B cell (primary cell): ENCODE results near the gene TRERF1. TPM values are rescaled to one million over a fixed set of nuclear protein-coding genes. Genes with fewer than 3 reads are reported as not detected.
"Not testable (repeated sequence)": the region's sequence is repeated elsewhere in the genome, so short reads cannot be mapped to it uniquely, and the experiment has no call there.

ENCODE experiments used
- ATAC-seq: fragments of 200-7000 bp; cut with Tn5 transposase; one replicate; pipeline ENCODE4 v1.10.0; 2021; ENCODE audit warnings: low read depth, mild to moderate bottlenecking, moderate number of reproducible peaks, moderate library complexity
- CTCF ChIA-PET: fragments of 350-600 bp; sonication (Branson Sonifier 250); formaldehyde crosslinking; loops from one replicate; lab custom pipeline; 2021; ENCODE audit warnings: antibody characterized with exemption, inconsistent platforms; lab: Charles Lee
- POLR2A ChIA-PET: fragments of 350-600 bp; sonication (Branson Sonifier 250); formaldehyde crosslinking; loops from one replicate; lab custom pipeline; 2021; ENCODE audit warnings: antibody characterized with exemption; lab: Charles Lee
- DNase-seq: peaks from one replicate; pipeline ENCODE4 v3.0.0; 2013
- H2AFZ ChIP-seq: 2 replicates; pipeline ENCODE4 v1.6.1; 2012; ENCODE audit warnings: mild to moderate bottlenecking, low read depth, low read length; ENCODE audit not compliant: insufficient read depth, poor library complexity, severe bottlenecking
- H3K27ac ChIP-seq, 2 donors: 1 replicate in 1 of 2; 2 replicates in 1 of 2; pipeline ENCODE4 v1.5.1; 2012 to 2013; ENCODE audit warnings: low read length in 2 of 2, mild to moderate bottlenecking in 2 of 2, moderate library complexity in 1 of 2
- H3K27me3 ChIP-seq, 4 experiments: fragments of 200-600 bp in 1 of 4; sonication (generic) in 1 of 4; replicated peaks in 1 of 4; 1 replicate in 2 of 4; 2 replicates in 2 of 4; pipeline versions ENCODE4 v1.6.1 to v1.7.0; 2013 to 2016; ENCODE audit warnings: low read length in 3 of 4, mild to moderate bottlenecking in 2 of 4, mixed read lengths in 1 of 4, moderate library complexity in 1 of 4; ENCODE audit not compliant: insufficient read depth in 4 of 4, control insufficient read depth in 3 of 4; ENCODE audit errors: control extremely low read depth in 1 of 4
- H3K36me3 ChIP-seq, 2 experiments: replicated peaks in 1 of 2; 1 replicate in 1 of 2; 2 replicates in 1 of 2; pipeline versions ENCODE4 v1.6.1 to v1.7.1; 2013; ENCODE audit warnings: low read length in 1 of 2; ENCODE audit not compliant: insufficient read depth in 2 of 2, control insufficient read depth in 1 of 2; ENCODE audit errors: control extremely low read depth in 1 of 2, extremely low read depth in 1 of 2
- H3K4me1 ChIP-seq, 2 donors: fragments of 200-600 bp in 1 of 2; sonication (generic) in 1 of 2; 1 replicate in 1 of 2; 2 replicates in 1 of 2; pipeline versions ENCODE4 v1.5.1 to v1.6.1; 2013 to 2017; ENCODE audit warnings: low read length in 2 of 2; ENCODE audit not compliant: control insufficient read depth in 2 of 2, insufficient read depth in 2 of 2
- H3K4me2 ChIP-seq: replicated peaks from 2 replicates; pipeline ENCODE3; 2012; ENCODE audit warnings: mild to moderate bottlenecking, low read depth, low read length; ENCODE audit not compliant: poor library complexity, severe bottlenecking
- H3K4me3 ChIP-seq, 5 experiments: fragments of 200-600 bp in 1 of 5; sonication (generic) in 1 of 5; 1 replicate in 3 of 5; 2 replicates in 2 of 5; pipeline versions ENCODE4 v1.5.1 to v1.7.0; 2011 to 2016; ENCODE audit warnings: low read length in 4 of 5, mild to moderate bottlenecking in 4 of 5, low read depth in 2 of 5, control low read depth in 1 of 5, moderate library complexity in 1 of 5; ENCODE audit not compliant: insufficient read depth in 1 of 5; ENCODE audit errors: control extremely low read depth in 1 of 5, extremely low read depth in 1 of 5
- H3K79me2 ChIP-seq: fragments of 200-600 bp; sonication (generic); one replicate; pipeline ENCODE4 v1.6.0; 2016; ENCODE audit warnings: low read length; ENCODE audit not compliant: control insufficient read depth, insufficient read depth
- H3K9ac ChIP-seq: fragments of 200-600 bp; sonication (generic); 2 replicates; pipeline ENCODE4 v1.6.1; 2017; ENCODE audit warnings: mild to moderate bottlenecking, low read length, moderate library complexity
- H3K9me3 ChIP-seq, 3 donors: one replicate each; pipeline versions ENCODE4 v1.6.1 to v1.7.1; 2013; ENCODE audit warnings: low read length in 2 of 3; ENCODE audit not compliant: control insufficient read depth in 2 of 3, insufficient read depth in 1 of 3; ENCODE audit errors: control extremely low read depth in 1 of 3
- H4K20me1 ChIP-seq: 2 replicates; pipeline ENCODE4 v1.6.0; 2012; ENCODE audit warnings: mild to moderate bottlenecking, low read length; ENCODE audit not compliant: insufficient read depth, control insufficient read depth, poor library complexity, severe bottlenecking
- H3K27ac Mint-ChIP-seq: one replicate; pipeline ENCODE4 v1.8.0; 2021; ENCODE audit warnings: mixed read lengths
- H3K27me3 Mint-ChIP-seq: one replicate; pipeline ENCODE4 v1.8.0; 2021; ENCODE audit warnings: mixed read lengths
- H3K4me1 Mint-ChIP-seq: one replicate; pipeline ENCODE4 v1.8.0; 2021; ENCODE audit warnings: mixed read lengths
- H3K4me3 Mint-ChIP-seq: one replicate; pipeline ENCODE4 v1.8.0; 2021; ENCODE audit warnings: mixed read lengths
- H3K9me3 Mint-ChIP-seq: one replicate; pipeline ENCODE4 v1.8.0; 2022; ENCODE audit warnings: mixed read lengths; ENCODE audit not compliant: insufficient read depth
- EZH2 ChIP-seq: IDR thresholded peaks from 2 replicates; pipeline ENCODE4 v1.6.1; 2012; ENCODE audit warnings: borderline replicate concordance, low read depth, mild to moderate bottlenecking, moderate library complexity, low read length; ENCODE audit not compliant: insufficient read depth, poor library complexity, severe bottlenecking
- WGBS: methylation state at CpG from one replicate; pipeline ENCODE4 v1.1.5; 2013; ENCODE audit warnings: missing lambda C conversion rate; ENCODE audit not compliant: insufficient coverage; 5-methylcytosine and 5-hydroxymethylcytosine counted together
- intact Hi-C: fragments of 100-400 bp; cut with micrococcal nuclease; formaldehyde crosslinking; loops from one replicate; pipeline ENCODE4 v1.10.0; 2022
- polyA plus RNA-seq: library from polyadenylated mRNA; depleted of rRNA; stranded (reverse); fragments of >200 nt; gene quantifications from 2 replicates; pipeline ENCODE4 v1.2.3, GENCODE V29; 2012
- total RNA-seq, 2 donors: library from RNA; stranded (reverse); fragments of 120-200 nt in 1 of 2; gene quantifications; 1 replicate in 1 of 2; 2 replicates in 1 of 2; pipeline versions ENCODE4 v1.2.3 to v1.2.4, GENCODE V29; 2013 to 2022
- TF ChIP-seq, protein P1 (sequence below): fragments of 200-600 bp; IDR thresholded peaks from one replicate; pipeline ENCODE4 v1.8.0; 2022; ENCODE audit warnings: antibody characterized with exemption, mild to moderate bottlenecking

The TRERF1 gene
- total and polyA plus RNA-seq, 2 donors (not counting 1 experiment from before 2014, with no cell fraction given) = 3.5 to 6.7 TPM

DNA sequence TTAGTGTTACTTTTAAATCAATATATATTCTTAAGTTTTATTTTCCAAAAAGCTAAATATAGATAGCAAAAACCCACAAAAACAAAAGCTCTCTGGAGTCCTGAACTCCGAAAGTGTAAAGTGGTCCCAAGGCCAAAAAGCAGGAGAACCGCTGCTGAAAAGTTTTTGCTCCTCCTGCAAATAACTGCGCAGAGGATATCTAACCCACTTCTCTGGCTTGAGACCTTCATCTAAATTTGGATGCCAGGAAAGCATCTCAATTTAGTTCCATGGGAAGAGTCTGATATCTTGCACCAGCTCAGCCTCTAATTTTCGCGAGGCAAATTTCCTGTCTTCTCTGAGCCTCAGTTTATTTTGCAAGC is 234.6 kb downstream of the TRERF1 start:
- ATAC-seq = no peak
- Mint-ChIP-seq H3K4me3 (peak overlapping the region; percentile 99), H3K9me3 (no peaks in the 10 kb centered on the region), H3K4me1 (peaks cover 26% of the 10 kb centered on the region), H3K27ac (peak overlapping the region; percentile 98), H3K27me3 (no peaks in the 10 kb centered on the region)
- peak overlapping the region; percentile 72 for H3K4me2 ChIP-seq
- H3K4me1 ChIP-seq = peaks cover 7 to 14% of the 10 kb centered on the region in 2 donors
- no peak for TF ChIP-seq EZH2
- TF ChIP-seq, protein P1, sequence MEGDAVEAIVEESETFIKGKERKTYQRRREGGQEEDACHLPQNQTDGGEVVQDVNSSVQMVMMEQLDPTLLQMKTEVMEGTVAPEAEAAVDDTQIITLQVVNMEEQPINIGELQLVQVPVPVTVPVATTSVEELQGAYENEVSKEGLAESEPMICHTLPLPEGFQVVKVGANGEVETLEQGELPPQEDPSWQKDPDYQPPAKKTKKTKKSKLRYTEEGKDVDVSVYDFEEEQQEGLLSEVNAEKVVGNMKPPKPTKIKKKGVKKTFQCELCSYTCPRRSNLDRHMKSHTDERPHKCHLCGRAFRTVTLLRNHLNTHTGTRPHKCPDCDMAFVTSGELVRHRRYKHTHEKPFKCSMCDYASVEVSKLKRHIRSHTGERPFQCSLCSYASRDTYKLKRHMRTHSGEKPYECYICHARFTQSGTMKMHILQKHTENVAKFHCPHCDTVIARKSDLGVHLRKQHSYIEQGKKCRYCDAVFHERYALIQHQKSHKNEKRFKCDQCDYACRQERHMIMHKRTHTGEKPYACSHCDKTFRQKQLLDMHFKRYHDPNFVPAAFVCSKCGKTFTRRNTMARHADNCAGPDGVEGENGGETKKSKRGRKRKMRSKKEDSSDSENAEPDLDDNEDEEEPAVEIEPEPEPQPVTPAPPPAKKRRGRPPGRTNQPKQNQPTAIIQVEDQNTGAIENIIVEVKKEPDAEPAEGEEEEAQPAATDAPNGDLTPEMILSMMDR = no peak
- DNase-seq = no peak
- H3K9ac ChIP-seq = peak overlapping the region; percentile 88
- peak overlapping the region; percentile 76 to 98 (median 86) for H3K4me3 ChIP-seq
- H3K27me3 ChIP-seq = no peaks in the 10 kb centered on the region
- peaks cover 41% of the 10 kb centered on the region for H3K79me2 ChIP-seq
- intact Hi-C loops = loop anchor here (1.0 to 10.0 kb wide), 10 partner anchors 320 to 1468 kb away; partner anchors contain the start of genes MRPS18A, NFYA, OARD1 and PRICKLE4
- peak overlapping the region; percentile 90 for H2AFZ ChIP-seq
- H3K9me3 ChIP-seq = no peaks in the 10 kb centered on the region
- H4K20me1 ChIP-seq = no peaks in the 10 kb centered on the region
- ChIA-PET CTCF (interaction anchor here (0.5 to 2.2 kb wide), 7 partner anchors 9 to 433 kb away, joined by 3 to 13 read pairs (median 4); partner anchors contain the start of gene TOMM6), POLR2A (no interaction called here)
- H3K27ac ChIP-seq = peak overlapping the region; percentile 58 to 76
- WGBS = 18% methylated on average over 3 of the region's 5 CpGs
- peaks cover 1 to 17% of the 10 kb centered on the region in 2 experiments for H3K36me3 ChIP-seq

DNA sequence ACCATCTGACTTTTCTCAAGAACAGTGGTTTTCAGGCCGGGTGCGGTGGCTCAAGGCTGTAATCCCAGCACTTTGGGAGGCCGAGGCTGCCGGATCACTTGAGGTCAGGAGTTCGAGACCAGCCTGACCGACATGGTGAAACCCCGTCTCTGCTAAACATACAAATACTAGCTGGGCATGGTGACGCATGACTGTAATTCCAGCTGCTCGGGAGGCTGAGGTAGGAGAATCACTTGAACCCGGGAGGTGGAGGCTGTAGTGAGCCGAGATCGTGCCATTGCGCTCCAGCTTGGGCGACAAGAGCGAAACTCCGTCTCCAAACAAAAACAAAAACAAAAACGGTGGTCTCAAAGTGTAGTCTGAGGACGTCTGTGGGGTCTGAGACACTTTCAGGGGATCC is 235.2 kb downstream of the TRERF1 start:
- H3K4me3 ChIP-seq = peak overlapping the region in 1 of 5 experiments; percentile 86
- DNase-seq = not testable (repeated sequence)

More for the DNA sequence above, 235.2 kb downstream of the TRERF1 start:
- ATAC-seq, H3K9me3 ChIP-seq, H3K9me3 Mint-ChIP-seq, H3K27me3 Mint-ChIP-seq, H4K20me1 ChIP-seq, H3K27me3 ChIP-seq, POLR2A ChIA-PET, H2AFZ ChIP-seq, H3K27ac ChIP-seq, H3K27ac Mint-ChIP-seq: not testable (repeated sequence)
- Histone ChIP-seq H3K36me3 (peaks cover 1 to 23% of the 10 kb centered on the region in 2 experiments), H3K79me2 (peaks cover 42% of the 10 kb centered on the region), H3K4me1 (peaks cover 7 to 20% of the 10 kb centered on the region in 2 donors), H3K9ac (peak overlapping the region; percentile 88), H3K4me2 (peak overlapping the region; percentile 72)
- intact Hi-C loops = loop anchor here (5.0 to 10.0 kb wide), 6 partner anchors 319 to 1468 kb away; partner anchors contain the start of genes MRPS18A, NFYA, OARD1 and RPL7L1
- Mint-ChIP-seq H3K4me3 (peak overlapping the region; percentile 74), H3K4me1 (peaks cover 32% of the 10 kb centered on the region)
- 97% methylated on average over 10 of the region's 18 CpGs for WGBS
- CTCF ChIA-PET = interaction anchor here (0.8 to 2.5 kb wide), 7 partner anchors 13 to 432 kb away, joined by 3 to 13 read pairs (median 4); partner anchors contain the start of gene TOMM6
